Measurements from ENCODE around the gene SLC34A1. TPM values are rescaled to one million over a fixed set of nuclear protein-coding genes. Genes with fewer than 3 reads are reported as not detected.

The SLC34A1 gene
- total and polyA plus RNA-seq, 2 of the 13 experiments (the other 11 are each of a cell fraction or from before 2014, with no cell fraction given): 0.03 to 0.20 TPM

DNA sequence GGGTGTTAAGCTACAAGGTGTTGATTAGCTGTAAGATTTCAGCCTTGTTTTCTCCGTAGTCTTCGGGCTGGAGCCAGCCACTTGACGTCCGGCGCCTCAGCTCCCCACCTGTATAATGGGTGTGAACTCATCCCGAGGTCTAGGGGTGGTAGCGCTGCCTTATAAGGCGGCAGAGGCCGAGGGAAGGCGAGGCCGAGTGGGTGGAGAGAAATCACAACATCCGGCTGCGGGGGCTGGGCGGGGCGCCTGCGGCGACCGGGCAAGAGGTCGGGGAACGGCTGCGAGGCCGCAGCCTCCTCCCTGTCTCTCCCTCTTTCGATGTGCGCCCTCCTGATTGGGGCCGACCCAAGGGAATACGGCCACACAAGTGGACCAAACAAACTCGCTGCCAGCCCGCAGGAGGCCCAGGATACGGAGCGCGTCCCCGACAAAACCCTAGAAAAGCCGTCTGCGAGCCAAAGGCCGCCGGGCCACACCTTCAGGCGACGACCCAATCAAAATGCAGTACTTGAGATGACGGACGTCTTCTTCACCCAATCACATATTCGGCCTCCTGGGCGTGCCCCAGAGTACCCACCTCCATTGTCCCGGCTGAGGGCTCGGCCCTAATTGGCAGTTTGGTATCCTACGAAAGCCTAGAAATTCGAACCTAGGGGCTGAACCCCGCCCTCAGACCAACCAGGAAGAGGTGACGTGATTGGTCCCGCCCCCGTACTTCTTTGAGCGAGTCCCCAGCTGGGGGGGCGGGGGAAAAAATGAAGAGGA, 41.7 kb downstream of the SLC34A1 start (continued):
- 0 out of 2 replicates have a peak, but pooled peaks have one; percentile 42 for TF ChIP-seq ZNF337 (CRISPR knock-in tag; IDR thresholded peaks at IDR 0.05; ENCODE audit: borderline replicate concordance, low read depth)
- TF ChIP-seq MTF1 (CRISPR knock-in tag; IDR thresholded peaks at IDR 0.05): no peak
- TF ChIP-seq HOXD1 (CRISPR knock-in tag; IDR thresholded peaks at IDR 0.05): 0 out of 2 replicates have a peak, but pooled peaks have one; percentile 54
- peak; percentile 33; the same call in 1 of the 2 replicates for TF ChIP-seq ZNF598 (CRISPR knock-in tag; IDR thresholded peaks at IDR 0.05; ENCODE audit: borderline replicate concordance)
- peak; percentile 59; the same call in 1 of the 2 replicates for TF ChIP-seq GATA4 (IDR thresholded peaks at IDR 0.05; ENCODE audit: borderline replicate concordance, low read depth)
- no peak for TF ChIP-seq SMC3 (IDR thresholded peaks at IDR 0.05; ENCODE audit: low read length)
- TF ChIP-seq NRL (CRISPR knock-in tag; IDR thresholded peaks at IDR 0.05; ENCODE audit: borderline replicate concordance): no peak
- 0 out of 2 replicates have a peak, but pooled peaks have one; percentile 11 for TF ChIP-seq ZNF572 (CRISPR knock-in tag; IDR thresholded peaks at IDR 0.05)
- TF ChIP-seq, protein P1, sequence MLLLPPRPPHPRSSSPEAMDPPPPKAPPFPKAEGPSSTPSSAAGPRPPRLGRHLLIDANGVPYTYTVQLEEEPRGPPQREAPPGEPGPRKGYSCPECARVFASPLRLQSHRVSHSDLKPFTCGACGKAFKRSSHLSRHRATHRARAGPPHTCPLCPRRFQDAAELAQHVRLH (CRISPR knock-in tag; IDR thresholded peaks at IDR 0.05; ENCODE audit: borderline replicate concordance, low read depth): peak; percentile 35
- peak; percentile 27; the same call in 1 of the 2 replicates for TF ChIP-seq BORCS8-MEF2B (CRISPR knock-in tag; IDR thresholded peaks at IDR 0.05)
- TF ChIP-seq, protein P2, sequence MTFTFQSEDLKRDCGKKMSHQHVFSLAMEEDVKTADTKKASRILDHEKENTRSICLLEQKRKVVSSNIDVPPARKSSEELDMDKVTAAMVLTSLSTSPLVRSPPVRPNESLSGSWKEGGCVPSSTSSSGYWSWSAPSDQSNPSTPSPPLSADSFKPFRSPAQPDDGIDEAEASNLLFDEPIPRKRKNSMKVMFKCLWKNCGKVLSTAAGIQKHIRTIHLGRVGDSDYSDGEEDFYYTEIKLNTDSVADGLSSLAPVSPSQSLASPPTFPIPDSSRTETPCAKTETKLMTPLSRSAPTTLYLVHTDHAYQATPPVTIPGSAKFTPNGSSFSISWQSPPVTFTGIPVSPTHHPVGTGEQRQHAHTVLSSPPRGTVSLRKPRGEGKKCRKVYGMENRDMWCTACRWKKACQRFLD (CRISPR knock-in tag; IDR thresholded peaks at IDR 0.05; ENCODE audit: borderline replicate concordance): 0 out of 2 replicates have a peak, but pooled peaks have one; percentile 67
- 0 out of 2 replicates have a peak, but pooled peaks have one; percentile 38 for TF ChIP-seq HES4 (CRISPR knock-in tag; IDR thresholded peaks at IDR 0.05; ENCODE audit: borderline replicate concordance)
- TF ChIP-seq ZNF20 (CRISPR knock-in tag; IDR thresholded peaks at IDR 0.05): no peak
- TF ChIP-seq MXI1 (IDR thresholded peaks at IDR 0.05; ENCODE audit: borderline replicate concordance, low read depth, low read length): peak; percentile 26; the same call in 1 of the 3 replicates
- TF ChIP-seq, protein P3, sequence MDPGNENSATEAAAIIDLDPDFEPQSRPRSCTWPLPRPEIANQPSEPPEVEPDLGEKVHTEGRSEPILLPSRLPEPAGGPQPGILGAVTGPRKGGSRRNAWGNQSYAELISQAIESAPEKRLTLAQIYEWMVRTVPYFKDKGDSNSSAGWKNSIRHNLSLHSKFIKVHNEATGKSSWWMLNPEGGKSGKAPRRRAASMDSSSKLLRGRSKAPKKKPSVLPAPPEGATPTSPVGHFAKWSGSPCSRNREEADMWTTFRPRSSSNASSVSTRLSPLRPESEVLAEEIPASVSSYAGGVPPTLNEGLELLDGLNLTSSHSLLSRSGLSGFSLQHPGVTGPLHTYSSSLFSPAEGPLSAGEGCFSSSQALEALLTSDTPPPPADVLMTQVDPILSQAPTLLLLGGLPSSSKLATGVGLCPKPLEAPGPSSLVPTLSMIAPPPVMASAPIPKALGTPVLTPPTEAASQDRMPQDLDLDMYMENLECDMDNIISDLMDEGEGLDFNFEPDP (CRISPR knock-in tag; conservative IDR thresholded peaks at IDR 0.05): peak; percentile 60; the same call in 1 of the 2 replicates
- TF ChIP-seq ZNF136 (CRISPR knock-in tag; IDR thresholded peaks at IDR 0.05; ENCODE audit: low read depth): 0 out of 2 replicates have a peak, but pooled peaks have one; percentile 53
- TF ChIP-seq, protein P4, sequence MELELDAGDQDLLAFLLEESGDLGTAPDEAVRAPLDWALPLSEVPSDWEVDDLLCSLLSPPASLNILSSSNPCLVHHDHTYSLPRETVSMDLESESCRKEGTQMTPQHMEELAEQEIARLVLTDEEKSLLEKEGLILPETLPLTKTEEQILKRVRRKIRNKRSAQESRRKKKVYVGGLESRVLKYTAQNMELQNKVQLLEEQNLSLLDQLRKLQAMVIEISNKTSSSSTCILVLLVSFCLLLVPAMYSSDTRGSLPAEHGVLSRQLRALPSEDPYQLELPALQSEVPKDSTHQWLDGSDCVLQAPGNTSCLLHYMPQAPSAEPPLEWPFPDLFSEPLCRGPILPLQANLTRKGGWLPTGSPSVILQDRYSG (CRISPR knock-in tag; IDR thresholded peaks at IDR 0.05): 0 out of 2 replicates have a peak, but pooled peaks have one; percentile 24
- TF ChIP-seq HNF4G (IDR thresholded peaks at IDR 0.05; ENCODE audit: borderline replicate concordance, low read depth, low read length): no peak
- no peak for TF ChIP-seq HNF4G (CRISPR knock-in tag; IDR thresholded peaks at IDR 0.05; ENCODE audit: borderline replicate concordance, low read depth)
- TF ChIP-seq, protein P5, sequence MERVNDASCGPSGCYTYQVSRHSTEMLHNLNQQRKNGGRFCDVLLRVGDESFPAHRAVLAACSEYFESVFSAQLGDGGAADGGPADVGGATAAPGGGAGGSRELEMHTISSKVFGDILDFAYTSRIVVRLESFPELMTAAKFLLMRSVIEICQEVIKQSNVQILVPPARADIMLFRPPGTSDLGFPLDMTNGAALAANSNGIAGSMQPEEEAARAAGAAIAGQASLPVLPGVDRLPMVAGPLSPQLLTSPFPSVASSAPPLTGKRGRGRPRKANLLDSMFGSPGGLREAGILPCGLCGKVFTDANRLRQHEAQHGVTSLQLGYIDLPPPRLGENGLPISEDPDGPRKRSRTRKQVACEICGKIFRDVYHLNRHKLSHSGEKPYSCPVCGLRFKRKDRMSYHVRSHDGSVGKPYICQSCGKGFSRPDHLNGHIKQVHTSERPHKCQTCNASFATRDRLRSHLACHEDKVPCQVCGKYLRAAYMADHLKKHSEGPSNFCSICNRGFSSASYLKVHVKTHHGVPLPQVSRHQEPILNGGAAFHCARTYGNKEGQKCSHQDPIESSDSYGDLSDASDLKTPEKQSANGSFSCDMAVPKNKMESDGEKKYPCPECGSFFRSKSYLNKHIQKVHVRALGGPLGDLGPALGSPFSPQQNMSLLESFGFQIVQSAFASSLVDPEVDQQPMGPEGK (CRISPR knock-in tag; IDR thresholded peaks at IDR 0.05): peak; percentile 62
- TF ChIP-seq SMAD9 (CRISPR knock-in tag; IDR thresholded peaks at IDR 0.05): peak; percentile 50; the same call in 1 of the 2 replicates
- peak; percentile 29; the same call in 1 of the 2 replicates for TF ChIP-seq HOXA3 (CRISPR knock-in tag; IDR thresholded peaks at IDR 0.05)
- TF ChIP-seq ZNF232 (CRISPR knock-in tag; IDR thresholded peaks at IDR 0.05; ENCODE audit: borderline replicate concordance): peak; percentile 91
